ENCODE data around the gene TRAPPC3L.

Gene TRAPPC3L

DNA sequence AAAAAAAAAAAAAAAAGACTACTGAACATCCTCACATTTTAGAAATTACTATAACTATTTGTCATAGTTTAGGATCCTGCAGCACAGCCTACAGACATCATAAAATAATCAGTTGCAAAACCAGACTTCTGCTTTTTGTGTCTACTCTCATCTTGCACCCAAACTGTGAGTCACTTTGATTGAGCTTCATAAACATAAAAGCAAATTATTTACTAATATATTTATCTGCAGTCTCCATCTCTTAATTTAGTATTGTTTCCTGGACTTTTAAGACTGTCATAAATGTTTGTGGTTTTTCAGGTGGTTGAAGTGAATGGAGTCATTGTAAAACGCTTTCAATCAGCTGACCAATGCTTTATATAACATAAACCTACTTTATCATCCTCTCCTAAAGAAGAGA lies 99.1 kb downstream of the TRAPPC3L start:
- in situ Hi-C loops (cut with MboI; ENCODE audit: low sequenced_read_pairs) = no loop called here

DNA sequence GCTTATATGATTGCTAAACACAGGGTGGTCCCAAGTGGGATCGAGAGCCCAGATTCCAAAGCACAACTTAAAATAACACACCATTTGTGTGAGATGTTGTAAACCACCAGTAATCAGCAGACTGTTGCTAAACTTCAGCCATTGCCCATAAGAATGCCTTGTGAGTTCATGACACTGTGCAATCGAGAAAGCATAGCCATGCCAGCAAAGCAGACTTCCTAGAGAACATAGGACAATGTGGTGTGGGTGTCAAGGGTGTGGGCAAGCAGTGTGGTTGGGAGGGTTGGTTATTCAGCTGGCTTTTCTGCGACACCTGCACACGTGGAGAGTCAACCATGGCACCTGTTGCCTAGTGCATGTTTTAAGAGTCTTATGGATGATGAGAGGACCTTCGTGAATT lies 100.4 kb downstream of the TRAPPC3L start:
- in situ Hi-C loops (cut with MboI; ENCODE audit: low sequenced_read_pairs) = no loop called here
